Suprapubic skin (tissue), 4 donors: ENCODE measurements around the gene GET4. TPM values are rescaled to one million over a fixed set of nuclear protein-coding genes. Genes with fewer than 3 reads are reported as not detected.

Experiments
- DNase-seq, 2 donors: peaks; one replicate each; pipeline ENCODE4 v3.0.0-alpha.2; 2019; ENCODE audit warnings: low spot score in 2 of 2
- H3K27ac ChIP-seq: fragments of 200-600 bp; sonication (generic); one replicate; pipeline ENCODE4 v1.5.1; 2019
- H3K27me3 ChIP-seq: fragments of 200-600 bp; sonication (generic); one replicate; pipeline ENCODE4 v1.5.1; 2019
- H3K36me3 ChIP-seq: fragments of 200-600 bp; sonication (generic); one replicate; pipeline ENCODE4 v1.5.1; 2019
- H3K4me1 ChIP-seq: fragments of 200-600 bp; sonication (generic); one replicate; pipeline ENCODE4 v1.5.1; 2019
- H3K4me3 ChIP-seq: fragments of 200-600 bp; sonication (generic); one replicate; pipeline ENCODE4 v1.5.1; 2019; ENCODE audit warnings: mild to moderate bottlenecking
- H3K9me3 ChIP-seq: fragments of 200-600 bp; sonication (generic); one replicate; pipeline ENCODE4 v1.5.1; 2019
- CTCF ChIP-seq, 2 donors: fragments of 200-600 bp in 1 of 2; fragments of 450-650 bp in 1 of 2; sonication (generic) in 1 of 2; IDR thresholded peaks; one replicate each; pipeline ENCODE4 v1.5.1; 2016 to 2019; ENCODE audit warnings: antibody characterized with exemption in 2 of 2, mild to moderate bottlenecking in 1 of 2, moderate library complexity in 1 of 2
- EP300 ChIP-seq: sonication (generic); formaldehyde crosslinking; IDR thresholded peaks from one replicate; pipeline ENCODE4 v1.6.1; 2017; ENCODE audit warnings: antibody characterized with exemption
- POLR2A ChIP-seq, 2 donors: fragments of 450-650 bp; IDR thresholded peaks; one replicate each; pipeline ENCODE4 v1.6.1; 2017; ENCODE audit warnings: antibody characterized with exemption in 2 of 2, mild to moderate bottlenecking in 2 of 2, moderate library complexity in 2 of 2
- POLR2AphosphoS5 ChIP-seq, 3 donors: sonication (generic); formaldehyde crosslinking; IDR thresholded peaks; one replicate each; pipeline ENCODE4 v1.6.1; 2017; ENCODE audit warnings: antibody characterized with exemption in 3 of 3
- WGBS: methylation state at CpG from one replicate; pipeline ENCODE4 v1.1.5; 2018; 5-methylcytosine and 5-hydroxymethylcytosine counted together
- total RNA-seq, 4 donors: library from RNA; depleted of rRNA; stranded (reverse); fragments of >200 nt; gene quantifications; one replicate each; pipeline ENCODE4 v1.1.0, GENCODE V29; 2016

Gene GET4
- total RNA-seq, 4 donors from 2014 or later, result 27.7 to 58.2 (median 47.8) TPM

DNA sequence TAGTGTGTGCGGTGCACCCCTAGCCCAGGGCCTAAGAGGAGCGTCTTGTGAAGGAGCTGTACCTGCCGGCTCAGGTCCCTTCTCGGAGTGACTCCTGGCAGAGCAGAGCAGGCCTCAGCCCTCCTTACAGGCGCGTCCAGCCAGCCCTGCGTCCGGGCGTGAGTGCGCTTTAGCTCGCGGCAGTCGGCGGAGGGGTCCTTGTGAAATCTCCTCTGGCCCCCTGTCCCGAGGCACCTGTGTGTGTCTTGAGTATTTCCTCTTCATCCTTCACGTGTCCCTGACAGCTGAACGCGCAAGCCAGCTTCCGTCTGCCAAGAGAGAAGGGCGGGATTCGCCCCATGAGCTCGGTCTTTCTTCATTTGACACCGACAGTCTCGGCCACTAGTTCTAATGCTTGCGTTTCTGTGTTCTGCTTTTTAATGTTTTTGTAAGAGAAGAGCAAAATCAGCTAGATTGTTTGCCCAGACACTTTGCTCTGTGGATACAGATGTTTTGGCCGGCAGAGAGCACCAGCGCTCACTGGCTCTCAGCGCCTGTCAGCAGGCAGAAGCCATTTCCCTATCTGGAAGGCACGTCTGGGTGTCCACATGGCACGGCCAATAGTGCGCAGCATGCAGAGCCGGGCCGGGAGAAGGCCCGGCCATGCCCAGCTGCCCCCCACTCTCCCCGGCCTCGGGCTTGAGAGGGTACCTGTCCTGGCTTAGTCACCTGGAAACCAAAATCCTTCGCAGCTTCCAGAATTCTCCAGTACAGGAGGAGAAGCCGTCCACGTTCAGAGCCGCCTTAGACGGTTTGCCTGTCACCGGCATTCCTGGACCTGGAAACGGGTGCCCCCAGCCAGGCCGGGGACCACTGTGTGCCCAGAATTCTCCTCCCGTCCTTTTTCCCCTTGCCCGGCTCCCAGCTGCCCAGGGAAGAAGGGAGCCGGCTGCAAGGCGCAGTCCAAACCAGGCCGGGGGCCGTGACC, 7.0 kb downstream of the GET4 start:
- TF ChIP-seq EP300 (no peak), POLR2A (IDR thresholded peaks at IDR 0.05) (no peak), CTCF (IDR thresholded peaks at IDR 0.05) (no peak), POLR2AphosphoS5 (IDR thresholded peaks at IDR 0.05) (no peak)
- Histone ChIP-seq H3K9me3 (no peaks in the 10 kb centered on the region), H3K36me3 (peaks cover 26% of the 10 kb centered on the region), H3K27ac (peak overlapping the region; percentile 36), H3K4me1 (peaks cover 59% of the 10 kb centered on the region), H3K27me3 (no peaks in the 10 kb centered on the region), H3K4me3 (peak overlapping the region; percentile 6)
- 78% methylated on average over 38 of the region's 50 CpGs for WGBS
- peak in 1 of 2 donors; percentile 64 for DNase-seq

GRCh38 chr7:884191-885003, 8.0 kb downstream of the GET4 start:
- Histone ChIP-seq H3K4me3 (peak overlapping the region; percentile 6), H3K27me3 (no peaks in the 10 kb centered on the region), H3K36me3 (peaks cover 32% of the 10 kb centered on the region), H3K27ac (peak overlapping the region; percentile 36), H3K9me3 (no peaks in the 10 kb centered on the region), H3K4me1 (peaks cover 48% of the 10 kb centered on the region)
- TF ChIP-seq EP300 (no peak), POLR2AphosphoS5 (IDR thresholded peaks at IDR 0.05) (no peak), POLR2A (IDR thresholded peaks at IDR 0.05) (no peak), CTCF (IDR thresholded peaks at IDR 0.05) (no peak)
- peak in 1 of 2 donors; percentile 64 for DNase-seq
- 65% methylated on average over 29 of the region's 31 CpGs for WGBS

GRCh38 chr7:885261-885892, 9.0 kb downstream of the GET4 start:
- Histone ChIP-seq H3K36me3 (peaks cover 32% of the 10 kb centered on the region), H3K27ac (no peak overlapping the region), H3K4me3 (no peak overlapping the region), H3K27me3 (no peaks in the 10 kb centered on the region), H3K4me1 (peaks cover 43% of the 10 kb centered on the region), H3K9me3 (no peaks in the 10 kb centered on the region)
- DNase-seq, result peak in 1 of 2 donors; percentile 59
- TF ChIP-seq POLR2AphosphoS5 (IDR thresholded peaks at IDR 0.05), result no peak
- 92% methylated on average over 13 of the region's 25 CpGs for WGBS

GRCh38 chr7:885893-886625, 9.7 kb downstream of the GET4 start:
- TF ChIP-seq POLR2A (IDR thresholded peaks at IDR 0.05) (no peak), EP300 (no peak)
- no peaks in the 10 kb centered on the region for H3K27me3 ChIP-seq
- peaks cover 39% of the 10 kb centered on the region for H3K36me3 ChIP-seq
- WGBS, result 83% methylated on average over 12 of the region's 30 CpGs
- H3K4me1 ChIP-seq, result peaks cover 42% of the 10 kb centered on the region
- no peak overlapping the region for H3K27ac ChIP-seq
- H3K4me3 ChIP-seq, result no peak overlapping the region
- DNase-seq, result peak in 1 of 2 donors; percentile 48
- H3K9me3 ChIP-seq, result no peaks in the 10 kb centered on the region

DNA sequence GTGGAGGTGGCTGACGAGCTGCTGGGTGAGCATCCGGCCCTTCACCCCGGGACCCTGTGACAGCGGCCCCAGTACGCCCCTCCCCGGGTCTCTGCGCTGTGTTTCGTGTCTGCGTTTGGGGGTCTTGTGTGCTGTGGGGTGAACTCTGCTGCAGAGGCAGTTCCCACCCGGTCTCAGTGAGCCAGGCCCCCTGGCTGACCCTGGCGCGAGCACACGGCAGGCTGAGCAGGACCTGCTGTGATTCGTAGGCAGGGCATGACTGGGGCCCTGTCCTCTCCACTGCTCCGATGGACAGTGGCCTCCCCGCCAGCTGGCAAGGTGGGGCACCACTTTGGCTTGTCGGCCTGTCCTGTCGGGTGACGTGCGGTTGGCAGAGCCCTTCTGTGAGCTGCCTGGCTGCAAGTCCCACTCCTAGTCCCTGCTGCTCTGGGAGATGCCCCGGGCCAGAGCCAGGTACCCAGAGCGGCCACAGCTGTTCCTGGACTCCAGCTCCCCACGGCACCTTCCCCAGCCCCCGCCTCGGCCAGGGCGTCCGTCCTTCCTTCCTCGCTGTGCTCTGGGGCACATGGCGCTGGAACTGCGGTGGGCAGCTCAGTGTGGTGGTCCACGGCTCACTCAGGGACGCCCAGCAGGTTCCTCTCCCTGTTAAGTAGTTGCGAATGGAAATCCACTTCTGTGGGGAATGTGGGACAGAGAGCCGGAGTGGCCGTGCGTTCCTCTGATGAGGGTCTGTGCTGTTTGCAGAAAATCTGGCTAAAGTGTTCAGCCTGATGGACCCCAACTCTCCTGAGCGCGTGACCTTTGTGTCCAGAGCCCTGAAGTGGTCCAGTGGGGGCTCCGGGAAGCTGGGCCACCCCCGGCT, 10.5 kb downstream of the GET4 start:
- whole genome bisulfite sequencing, result 88% methylated on average over 19 of the region's 40 CpGs
- H3K27ac ChIP-seq, result no peak overlapping the region

More for the DNA sequence above, 10.5 kb downstream of the GET4 start:
- H3K4me3 ChIP-seq, result no peak overlapping the region
- H3K9me3 ChIP-seq, result no peaks in the 10 kb centered on the region
- peaks cover 47% of the 10 kb centered on the region for H3K36me3 ChIP-seq
- no peaks in the 10 kb centered on the region for H3K27me3 ChIP-seq
- no peak for TF ChIP-seq POLR2A (IDR thresholded peaks at IDR 0.05)
- TF ChIP-seq POLR2AphosphoS5 (IDR thresholded peaks at IDR 0.05), result no peak
- no peak for TF ChIP-seq CTCF (IDR thresholded peaks at IDR 0.05)
- no peak for TF ChIP-seq EP300
- peak in 1 of 2 donors; percentile 59 for DNase-seq
- peaks cover 40% of the 10 kb centered on the region for H3K4me1 ChIP-seq
